GM21390 (cell line): ENCODE measurements around the gene UPK3A.
"Not testable (repeated sequence)": the region's sequence is repeated elsewhere in the genome, so short reads cannot be mapped to it uniquely, and the experiment has no call there.

ENCODE experiments used
- ATAC-seq: cut with Tn5 transposase; IDR thresholded peaks from one replicate; pipeline ENCODE4 v1.9.1; 2021; ENCODE audit not compliant: unreplicated experiment

The UPK3A gene

GRCh38 chr22:45324311-45324711 lies 39.6 kb downstream of the UPK3A start:
- ATAC-seq, result no peak

- ATAC-seq, result not testable (repeated sequence)
Observed at GRCh38 chr22:45328261-45328660, 43.5 kb downstream of the UPK3A start.

GRCh38 chr22:45328822-45329529 lies 44.2 kb downstream of the UPK3A start:
- no peak for ATAC-seq

DNA sequence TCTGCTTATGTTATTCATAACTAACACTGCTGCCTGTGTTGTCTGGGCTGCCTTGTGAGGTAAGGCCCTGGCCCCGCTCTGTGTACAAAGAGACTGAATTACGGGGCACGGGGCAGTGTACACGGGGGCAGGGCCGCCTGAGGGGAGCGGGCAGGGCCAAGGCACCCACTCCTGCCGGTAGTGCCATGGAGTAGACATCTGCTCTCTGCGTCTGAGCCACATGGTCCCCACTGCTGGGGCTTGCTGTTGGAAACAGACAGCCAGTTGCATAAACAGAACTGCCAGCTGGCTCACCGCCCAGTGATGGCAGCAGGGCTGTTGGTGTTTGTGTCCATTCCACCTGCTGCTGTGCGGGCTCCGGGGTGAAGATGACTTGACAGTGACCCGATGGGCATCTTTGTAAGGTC lies 44.8 kb downstream of the UPK3A start:
- no peak for ATAC-seq

DNA sequence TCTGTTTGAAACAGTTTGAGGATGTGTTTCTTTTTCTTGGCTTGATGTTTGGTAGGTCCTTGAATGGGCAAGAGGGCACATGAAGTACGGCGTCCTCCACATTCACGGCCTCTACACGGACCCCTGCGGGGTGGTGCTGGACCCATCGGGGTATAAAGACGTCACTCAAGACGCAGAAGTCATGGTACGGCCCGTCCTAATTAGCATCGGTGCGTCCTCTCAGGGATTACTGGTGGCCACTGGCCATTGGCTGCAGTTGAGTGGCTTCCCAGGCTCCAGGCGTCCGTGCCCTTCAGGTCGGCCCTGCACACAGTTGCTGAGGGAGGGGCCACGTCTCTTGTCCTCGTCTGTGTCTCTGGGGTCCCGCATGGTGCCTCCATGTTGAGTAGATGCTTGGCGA lies 45.8 kb downstream of the UPK3A start:
- ATAC-seq, result no peak

GRCh38 chr22:45331486-45331885 lies 46.7 kb downstream of the UPK3A start:
- no peak for ATAC-seq

DNA sequence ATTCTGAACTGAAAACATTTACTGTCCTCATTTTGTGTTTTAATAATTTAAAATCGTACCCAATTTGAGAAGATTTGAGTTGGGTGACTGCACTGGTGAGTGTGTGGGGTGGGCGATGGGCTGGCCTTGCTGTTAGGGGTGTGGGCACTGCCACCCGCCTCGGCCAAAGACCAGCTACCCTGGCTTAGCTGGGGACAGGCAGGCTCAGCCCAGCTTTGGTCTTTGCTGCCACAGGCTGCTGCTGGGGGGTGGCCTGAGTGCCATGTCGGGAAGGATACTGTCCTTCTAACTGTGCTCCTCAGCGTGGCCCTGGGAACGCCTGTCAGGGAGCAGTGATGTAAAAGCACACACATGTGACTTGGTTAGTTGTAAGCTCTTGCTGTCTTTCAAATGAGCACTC lies 47.3 kb downstream of the UPK3A start:
- no peak for ATAC-seq

- no peak for ATAC-seq
Observed at GRCh38 chr22:45334068-45334467, 49.3 kb downstream of the UPK3A start.

DNA sequence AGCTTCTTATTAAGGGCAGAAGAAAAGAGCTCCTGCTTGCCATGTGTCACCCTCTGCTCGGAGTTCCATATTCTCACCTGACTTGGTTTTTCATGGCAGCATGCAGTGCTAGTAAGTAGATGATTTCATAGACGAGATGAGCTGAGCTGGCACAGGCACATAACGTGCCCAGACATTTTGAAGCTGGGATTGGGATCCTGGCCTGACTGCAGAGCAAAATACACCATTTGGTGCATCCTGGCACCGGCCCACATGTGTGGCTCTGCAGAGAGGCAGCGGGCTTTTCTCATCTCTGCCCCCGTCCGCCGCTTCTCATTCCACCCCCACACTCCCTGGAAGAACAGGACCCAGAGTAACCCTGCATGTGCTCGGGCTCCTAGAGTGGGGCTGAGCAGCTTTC lies 49.8 kb downstream of the UPK3A start:
- ATAC-seq, result no peak

DNA sequence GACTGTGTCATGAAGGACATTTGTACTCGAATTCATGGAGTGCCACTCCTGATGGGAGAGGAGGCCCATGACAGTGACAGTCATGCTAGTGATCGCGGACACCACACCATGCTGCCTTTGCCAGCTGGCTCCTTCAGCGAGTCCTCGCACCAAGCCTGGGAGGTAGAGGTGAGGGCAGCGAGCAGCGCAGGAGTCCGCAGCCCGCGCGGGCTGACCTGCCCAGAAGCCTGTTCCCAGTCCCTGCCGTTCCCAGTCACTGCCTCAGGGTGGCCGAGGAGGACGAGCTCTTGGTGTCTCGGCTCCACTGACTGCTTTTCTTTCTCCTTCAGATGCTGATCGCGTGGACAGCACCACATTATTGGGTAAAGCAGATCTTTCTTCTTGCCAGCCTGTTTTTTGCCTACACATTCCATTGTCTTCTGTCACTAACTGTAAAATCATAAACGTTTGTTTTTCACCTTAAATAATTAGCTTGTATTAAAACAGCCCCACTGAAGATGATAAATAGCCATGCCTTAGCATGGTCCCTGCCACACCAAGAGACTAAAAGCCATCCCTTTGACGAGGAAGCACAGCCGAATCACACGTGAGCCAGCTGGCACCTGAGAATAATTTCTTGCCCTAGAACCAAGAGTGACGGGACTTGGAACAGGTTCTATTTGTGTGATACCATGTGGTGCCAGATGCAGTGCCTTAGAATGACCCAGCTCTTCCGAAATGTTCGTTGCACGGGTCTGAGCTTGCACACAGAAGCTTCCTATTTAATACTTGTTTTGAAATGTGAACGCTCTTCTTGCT lies 50.5 kb downstream of the UPK3A start:
- no peak for ATAC-seq

GRCh38 chr22:45335854-45336522 lies 51.2 kb downstream of the UPK3A start:
- ATAC-seq, result no peak

GRCh38 chr22:45336971-45337431 lies 52.3 kb downstream of the UPK3A start:
- no peak for ATAC-seq

GRCh38 chr22:45337536-45337935 lies 52.8 kb downstream of the UPK3A start:
- no peak for ATAC-seq

DNA sequence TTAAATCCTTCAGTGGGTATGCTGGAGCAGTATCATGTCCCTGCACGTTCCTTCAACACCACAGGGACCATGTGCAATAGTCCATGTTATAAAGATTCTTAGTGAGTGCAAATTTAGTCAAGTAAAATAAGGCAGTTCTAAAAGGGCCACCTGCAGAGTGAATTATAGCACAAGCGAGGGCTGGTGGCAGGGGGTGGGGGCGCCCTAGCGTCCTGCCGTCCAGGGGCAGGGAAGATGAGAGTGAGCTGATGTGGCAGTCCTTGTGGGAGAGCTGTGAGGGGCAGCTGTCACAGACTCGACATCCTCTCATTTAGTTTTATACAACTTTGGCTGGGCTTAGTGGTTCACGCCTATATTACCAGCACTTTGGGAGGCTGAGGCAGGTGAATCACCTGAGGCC lies 54.0 kb downstream of the UPK3A start:
- ATAC-seq, result no peak

GRCh38 chr22:45340323-45340722 lies 55.6 kb downstream of the UPK3A start:
- no peak for ATAC-seq

DNA sequence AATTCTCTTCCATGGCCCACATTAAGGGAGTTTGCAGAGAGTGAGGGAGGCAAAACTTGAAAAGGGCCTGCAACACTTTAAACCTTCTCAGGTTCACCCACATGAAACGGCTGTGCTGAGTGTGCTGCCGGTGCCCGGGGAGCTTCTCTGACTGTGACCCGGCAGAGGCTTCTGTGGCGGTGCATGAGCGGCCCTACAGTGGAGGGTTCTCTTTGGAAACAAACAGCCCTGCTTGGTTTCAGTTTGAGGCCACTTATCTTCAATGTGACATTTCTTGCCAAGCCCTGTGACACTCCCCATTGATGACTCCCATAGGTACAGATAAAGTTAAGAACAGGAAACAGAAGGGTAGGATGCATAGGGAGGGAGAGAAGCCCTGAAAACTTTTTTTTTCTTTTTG lies 56.7 kb downstream of the UPK3A start:
- ATAC-seq, result no peak

GRCh38 chr22:45343143-45343542 lies 58.4 kb downstream of the UPK3A start:
- no peak for ATAC-seq

DNA sequence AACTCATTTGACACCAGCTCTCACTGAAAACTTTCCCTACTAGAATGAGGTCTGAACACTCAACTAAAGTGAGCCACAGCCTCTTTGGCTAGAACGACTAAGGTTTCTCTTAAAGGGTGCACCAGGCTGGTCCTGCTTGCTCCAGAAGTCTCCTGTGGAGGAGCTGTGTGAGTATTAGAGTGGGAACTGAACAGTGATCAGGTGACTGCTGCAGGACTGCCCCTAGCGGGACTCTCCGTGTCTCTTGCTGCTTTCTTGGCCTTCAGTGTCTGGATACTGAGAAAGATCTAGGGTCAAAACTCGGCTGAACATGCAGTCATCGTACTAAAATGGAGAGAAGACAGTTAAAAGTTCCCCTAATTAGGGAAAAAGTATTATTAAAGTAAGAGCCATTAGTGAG lies 59.6 kb downstream of the UPK3A start:
- ATAC-seq, result no peak
